HepG2 (cell line): ENCODE data around the gene BANP. TPM values are rescaled to one million over a fixed set of nuclear protein-coding genes. Genes with fewer than 3 reads are reported as not detected.
"Not testable (repeated sequence)": the region's sequence is repeated elsewhere in the genome, so short reads cannot be mapped to it uniquely, and the experiment has no call there.

ENCODE experiments used
- ATAC-seq: fragments of 200-7000 bp; cut with Tn5 transposase; 3 replicates; pipeline ENCODE4 v1.9.1; 2020; ENCODE audit warnings: mild to moderate bottlenecking, moderate library complexity
- BruUV-seq: library from RNA; stranded (reverse); fragments of 400-500 nt; replicated peaks from 2 replicates; lab custom pipeline; 2021; lab: Mats Ljungman, UMichigan
- CTCF ChIA-PET: fragments of 300-600 bp; formaldehyde crosslinking; extraction: SDS; loops from one replicate; lab custom pipeline; 2021; ENCODE audit warnings: low total read pairs, inconsistent platforms, low intra/inter-chr PET ratio; lab: Yijun Ruan, JAX
- POLR2A ChIA-PET: fragments of 350-600 bp; sonication (Branson Sonifier 250); formaldehyde crosslinking; loops from one replicate; lab custom pipeline; 2020; ENCODE audit warnings: antibody characterized with exemption, inconsistent platforms; lab: Yijun Ruan, JAX
- DNase-seq: peaks from one replicate; pipeline ENCODE4 v3.0.0-alpha.2; 2015; ENCODE audit warnings: low spot score
- FAIRE-seq: peaks from 3 replicates; lab custom pipeline; 2011; peaks lifted over from hg19 to GRCh38; lab: Jason Lieb, UNC
- H2AFZ ChIP-seq: one replicate; pipeline ENCODE4 v1.6.1; 2011; ENCODE audit warnings: low read length, inconsistent platforms
- H3K27ac ChIP-seq: fragments of 300-600 bp; 3 replicates; pipeline ENCODE4 v1.8.0; 2011; ENCODE audit warnings: mixed run types, mild to moderate bottlenecking, mixed read lengths, low read length, inconsistent platforms; ENCODE audit not compliant: insufficient read depth; ENCODE audit errors: extremely low read length
- H3K27me3 ChIP-seq, 2 experiments: fragments of 200-600 bp in 1 of 2; 2 replicates in 1 of 2; 3 replicates in 1 of 2; pipeline versions ENCODE4 v1.6.0 to v1.8.0; 2011; ENCODE audit warnings: low read length in 2 of 2, mild to moderate bottlenecking in 2 of 2, moderate library complexity in 2 of 2, inconsistent platforms in 1 of 2; ENCODE audit not compliant: insufficient read depth in 2 of 2, control insufficient read depth in 1 of 2
- H3K36me3 ChIP-seq, 2 experiments: fragments of 200-600 bp in 1 of 2; replicated peaks in 1 of 2; 2 replicates in 1 of 2; 3 replicates in 1 of 2; pipeline versions ENCODE4 v1.5.1 to v1.8.0; 2011; ENCODE audit warnings: low read length in 2 of 2, inconsistent platforms in 1 of 2; ENCODE audit not compliant: insufficient read depth in 2 of 2, control insufficient read depth in 1 of 2
- H3K4me1 ChIP-seq: 2 replicates; pipeline ENCODE4 v1.5.1; 2012; ENCODE audit warnings: low read length, inconsistent platforms; ENCODE audit not compliant: insufficient read depth
- H3K4me2 ChIP-seq: 2 replicates; pipeline ENCODE4 v1.6.0; 2011; ENCODE audit warnings: low read depth, low read length, inconsistent platforms
- H3K4me3 ChIP-seq, 3 experiments: fragments of 200-600 bp in 1 of 3; sonication (generic), shearing (Covaris generic) in 1 of 3; replicated peaks in 1 of 3; 2 replicates each; pipeline ENCODE4 v1.5.1; 2011 to 2016; ENCODE audit warnings: low read length in 3 of 3, inconsistent platforms in 2 of 3, low read depth in 2 of 3, mild to moderate bottlenecking in 2 of 3, control low read depth in 1 of 3, mixed read lengths in 1 of 3; ENCODE audit not compliant: insufficient read depth in 1 of 3
- H3K79me2 ChIP-seq: one replicate; pipeline ENCODE4 v1.6.1; 2011; ENCODE audit warnings: low read length, inconsistent platforms; ENCODE audit not compliant: insufficient read depth
- H3K9ac ChIP-seq: 2 replicates; pipeline ENCODE4 v1.6.0; 2011; ENCODE audit warnings: mild to moderate bottlenecking, low read depth, low read length, inconsistent platforms; ENCODE audit not compliant: insufficient read depth
- H3K9me3 ChIP-seq: 2 replicates; pipeline ENCODE4 v1.5.1; 2012; ENCODE audit warnings: mild to moderate bottlenecking, low read length
- H4K20me1 ChIP-seq: 2 replicates; pipeline ENCODE4 v1.6.0; 2011; ENCODE audit warnings: inconsistent platforms, mild to moderate bottlenecking, low read length, moderate library complexity; ENCODE audit not compliant: insufficient read depth
- ATF7 ChIP-seq, 2 experiments: fragments of 450-650 bp in 1 of 2; sonication (generic) in 1 of 2; formaldehyde crosslinking in 1 of 2; IDR thresholded peaks; 2 replicates each; pipeline versions ENCODE4 v1.4.0 to v1.6.1; 2016 to 2020; ENCODE audit warnings: antibody characterized with exemption in 1 of 2, mild to moderate bottlenecking in 1 of 2, missing genetic modification reagents in 1 of 2
- CCAR2 ChIP-seq: fragments of 200-400 bp; formaldehyde crosslinking; optimal IDR thresholded peaks from 2 replicates; pipeline ENCODE3; 2018; ENCODE audit warnings: low read depth, mild to moderate bottlenecking, low read length, moderate library complexity
- CREB1 ChIP-seq, 2 experiments: fragments of 450-650 bp in 1 of 2; IDR thresholded peaks; 2 replicates each; pipeline ENCODE4 v1.6.1; 2016 to 2017; ENCODE audit warnings: control low read depth in 1 of 2, mild to moderate bottlenecking in 1 of 2, missing compliant biosample characterization in 1 of 2, missing genetic modification characterization in 1 of 2
- FOXP1 ChIP-seq, 2 experiments: fragments of 450-650 bp in 1 of 2; IDR thresholded peaks; 2 replicates each; pipeline ENCODE4 v1.6.1; 2017 to 2018; ENCODE audit warnings: antibody characterized with exemption in 1 of 2
- HHEX ChIP-seq: IDR thresholded peaks from 2 replicates; pipeline ENCODE4 v1.6.1; 2016; ENCODE audit warnings: control low read depth
- HOXA3 ChIP-seq: sonication (generic); formaldehyde crosslinking; IDR thresholded peaks from 2 replicates; pipeline ENCODE4 v1.5.0; 2020; ENCODE audit warnings: missing genetic modification reagents
- JUNB ChIP-seq: sonication (generic); formaldehyde crosslinking; IDR thresholded peaks from 2 replicates; pipeline ENCODE4 v1.8.0; 2022; ENCODE audit warnings: missing genetic modification reagents, mild to moderate bottlenecking, borderline replicate concordance
- LCORL ChIP-seq, 2 experiments: fragments of 450-650 bp in 1 of 2; sonication (generic) in 1 of 2; formaldehyde crosslinking in 1 of 2; IDR thresholded peaks; 2 replicates each; pipeline versions ENCODE4 v1.5.0 to v1.6.1; 2017 to 2020; ENCODE audit warnings: antibody characterized with exemption in 1 of 2, missing genetic modification reagents in 1 of 2
- MIER3 ChIP-seq: IDR thresholded peaks from 2 replicates; pipeline ENCODE4 v1.6.1; 2016; ENCODE audit warnings: missing compliant biosample characterization, borderline replicate concordance
- POLR2A ChIP-seq, 2 experiments: IDR thresholded peaks; 2 replicates each; pipeline ENCODE4 v1.6.1; 2011; ENCODE audit warnings: low read depth in 2 of 2, low read length in 2 of 2, mild to moderate bottlenecking in 1 of 2, moderate library complexity in 1 of 2; ENCODE audit not compliant: insufficient read depth in 1 of 2
- RAD21 ChIP-seq: fragments of 450-650 bp; formaldehyde crosslinking; IDR thresholded peaks from 2 replicates; pipeline ENCODE4 v1.5.0; 2020; ENCODE audit warnings: mild to moderate bottlenecking
- SIN3B ChIP-seq: fragments of 150-350 bp; IDR thresholded peaks from 2 replicates; pipeline ENCODE4 v1.6.1; 2014; ENCODE audit warnings: low read length
- SOX6 ChIP-seq, 2 experiments: fragments of 450-650 bp in 1 of 2; sonication (generic) in 1 of 2; formaldehyde crosslinking in 1 of 2; IDR thresholded peaks; 2 replicates each; pipeline versions ENCODE4 v1.4.0 to v1.6.1; 2017 to 2020; ENCODE audit warnings: antibody characterized with exemption in 1 of 2, mild to moderate bottlenecking in 1 of 2, missing genetic modification reagents in 1 of 2
- ZMYM2 ChIP-seq: sonication (generic); formaldehyde crosslinking; IDR thresholded peaks from 2 replicates; pipeline ENCODE4 v1.8.0; 2022; ENCODE audit warnings: mild to moderate bottlenecking, missing genetic modification reagents
- WGBS: methylation state at CpG from one replicate; pipeline ENCODE4 v1.1.6; 2017; ENCODE audit warnings: low lambda C conversion rate; 5-methylcytosine and 5-hydroxymethylcytosine counted together
- in situ Hi-C: cut with HindIII; loops from 2 replicates; pipeline ENCODE4 v1.10.0; 2017; ENCODE audit warnings: low pct_unique_long_range_greater_than_20kb; ENCODE audit not compliant: extremely low pct_ligation_motif_present
- intact Hi-C: fragments of 100-400 bp; cut with micrococcal nuclease; formaldehyde crosslinking; loops from one replicate; pipeline ENCODE4 v1.10.0; 2022; ENCODE audit not compliant: unreplicated experiment
- polyA plus RNA-seq, 8 experiments: library from polyadenylated mRNA; depleted of rRNA in 3 of 8; stranded (reverse) in 7 of 8; unstranded in 1 of 8; fragments of >200 nt; fragmentation: Illumina TruSeq in 4 of 8; extraction: Trizol in 4 of 8; gene quantifications; 2 replicates each; pipeline versions ENCODE4 v1.2.1 to v1.2.3, GENCODE V29; 2011 to 2016; ENCODE audit warnings: low read depth in 4 of 8, missing spikeins in 1 of 8, mixed read lengths in 1 of 8; ENCODE audit not compliant: insufficient read depth in 1 of 8
- total RNA-seq, 5 experiments: library from RNA; depleted of rRNA; stranded (reverse); fragments of >200 nt; fragmentation: Illumina TruSeq; extraction: Trizol; gene quantifications; 2 replicates each; pipeline ENCODE4 v1.2.3, GENCODE V29; 2016; ENCODE audit warnings: low read depth in 1 of 5

The BANP gene
- total and polyA plus RNA-seq, 2 of the 13 experiments (the other 11 are each of a cell fraction or from before 2014, with no cell fraction given), result 20.2 to 23.8 TPM

- TF ChIP-seq ATF7 (IDR thresholded peaks at IDR 0.05) (0 out of 2 replicates have a peak, but pooled peaks have one; percentile 8), ATF7 (CRISPR knock-in tag; IDR thresholded peaks at IDR 0.05) (no peak), HHEX (CRISPR knock-in tag) (no peak), ZMYM2 (no peak), SOX6 (IDR thresholded peaks at IDR 0.05) (0 out of 2 replicates have a peak, but pooled peaks have one; percentile 38), SOX6 (CRISPR knock-in tag; IDR thresholded peaks at IDR 0.05) (no peak), SIN3B (no peak), MIER3 (CRISPR knock-in tag) (no peak), HOXA3 (CRISPR knock-in tag) (no peak), JUNB (CRISPR knock-in tag) (0 out of 2 replicates have a peak, but pooled peaks have one; percentile 35), RAD21 (no peak), LCORL (IDR thresholded peaks at IDR 0.05) (peak; percentile 36; the same call in 1 of the 2 replicates), LCORL (CRISPR knock-in tag; IDR thresholded peaks at IDR 0.05) (no peak), CCAR2 (no peak), POLR2A (IDR thresholded peaks at IDR 0.05; ENCODE audit: insufficient read depth in 1 of 2, low read depth in 2 of 2, low read length in 2 of 2) (no peak), FOXP1 (IDR thresholded peaks at IDR 0.05) (peak; percentile 54; the same call in 1 of the 2 replicates), FOXP1 (CRISPR knock-in tag; IDR thresholded peaks at IDR 0.05) (no peak)
These were observed 101.4 kb downstream of the BANP start (continued) for GRCh38 chr16:88052661-88053060.

- DNase-seq; H3K4me3 ChIP-seq; FAIRE-seq; H2AFZ ChIP-seq; intact Hi-C loops; CTCF ChIA-PET; H3K27ac ChIP-seq; ATAC-seq; H3K4me1 ChIP-seq; H3K9ac ChIP-seq; H3K9me3 ChIP-seq; H3K79me2 ChIP-seq; BruUV-seq; H3K27me3 ChIP-seq; H3K4me2 ChIP-seq; H3K36me3 ChIP-seq; H4K20me1 ChIP-seq; POLR2A ChIA-PET; in situ Hi-C loops; TF ChIP-seq CREB1 (CRISPR knock-in tag; IDR thresholded peaks at IDR 0.05): not testable (repeated sequence)
- TF ChIP-seq CREB1 (IDR thresholded peaks at IDR 0.05), result peak; percentile 80
- WGBS, result 84% methylated on average over 1 of the region's 1 CpG
These were observed 102.2 kb downstream of the BANP start for GRCh38 chr16:88053479-88053878.
